HG03521 (cell line): Measurements from ENCODE around the gene NOP53.
"Not testable (repeated sequence)": the region's sequence is repeated elsewhere in the genome, so short reads cannot be mapped to it uniquely, and the experiment has no call there.

Experiments
- ATAC-seq: cut with Tn5 transposase; IDR thresholded peaks from one replicate; pipeline ENCODE4 v1.9.1; 2021; ENCODE audit warnings: mild to moderate bottlenecking, moderate library complexity; ENCODE audit not compliant: unreplicated experiment

The NOP53 gene

GRCh38 chr19:47771291-47771690 lies 25.9 kb downstream of the NOP53 start:
- ATAC-seq = not testable (repeated sequence)

GRCh38 chr19:47776568-47776967 lies 31.2 kb downstream of the NOP53 start:
- no peak for ATAC-seq

GRCh38 chr19:47777245-47778048 lies 32.1 kb downstream of the NOP53 start:
- not testable (repeated sequence) for ATAC-seq

GRCh38 chr19:47778049-47778953 lies 33.0 kb downstream of the NOP53 start, which contains the start of gene SELENOW:
TSS of gene SELENOW (plus strand) at chr19:47778703. CDS start at chr19:47778786, 83 bp downstream.
- ATAC-seq = peak; percentile 54

GRCh38 chr19:47778954-47779351 lies 33.6 kb downstream of the NOP53 start:
- ATAC-seq = no peak

- no peak for ATAC-seq
Observed at GRCh38 chr19:47779524-47780214, 34.3 kb downstream of the NOP53 start.

GRCh38 chr19:47780215-47780551 lies 34.8 kb downstream of the NOP53 start:
- ATAC-seq = no peak

GRCh38 chr19:47781590-47782262 lies 36.4 kb downstream of the NOP53 start:
- no peak for ATAC-seq

GRCh38 chr19:47786566-47786965 lies 41.2 kb downstream of the NOP53 start:
- ATAC-seq = no peak

GRCh38 chr19:47787307-47787706 lies 42.0 kb downstream of the NOP53 start:
- ATAC-seq = not testable (repeated sequence)

GRCh38 chr19:47789811-47790210 lies 44.5 kb downstream of the NOP53 start:
- ATAC-seq = not testable (repeated sequence)

- ATAC-seq = no peak
Observed at GRCh38 chr19:47790398-47790814, 45.1 kb downstream of the NOP53 start.

- ATAC-seq = no peak
Observed at GRCh38 chr19:47792616-47793015, 47.3 kb downstream of the NOP53 start.

- no peak for ATAC-seq
Observed at GRCh38 chr19:47794526-47794925, 49.2 kb downstream of the NOP53 start.

- ATAC-seq = no peak
Observed at GRCh38 chr19:47796785-47797184, 51.4 kb downstream of the NOP53 start.

GRCh38 chr19:47797996-47798903 lies 52.9 kb downstream of the NOP53 start:
- ATAC-seq = no peak

GRCh38 chr19:47798904-47799266 lies 53.5 kb downstream of the NOP53 start:
- no peak for ATAC-seq

GRCh38 chr19:47801270-47801669 lies 55.9 kb downstream of the NOP53 start:
- ATAC-seq = no peak

GRCh38 chr19:47802521-47803043 lies 57.2 kb downstream of the NOP53 start:
- ATAC-seq = no peak
